AG09309 (cell line): ENCODE data around the gene GRID1.

Source experiments
- DNase-seq: peaks from one replicate; pipeline ENCODE4 v3.0.0-alpha.2; 2010; ENCODE audit warnings: low read depth
- H3K4me3 ChIP-seq: 2 replicates; pipeline ENCODE4 v1.5.1; 2011; ENCODE audit warnings: mild to moderate bottlenecking, low read depth, low read length, moderate library complexity; ENCODE audit not compliant: control insufficient read depth
- CTCF ChIP-seq: IDR thresholded peaks from 2 replicates; pipeline ENCODE4 v1.5.1; 2011; ENCODE audit warnings: mild to moderate bottlenecking, low read depth, low read length, inconsistent platforms; ENCODE audit not compliant: insufficient read depth, control insufficient read depth; ENCODE audit errors: missing control alignments

Gene GRID1

GRCh38 chr10:86117051-86117450 is 249.5 kb downstream of the GRID1 start:
- TF ChIP-seq CTCF: no peak
- H3K4me3 ChIP-seq: no peak overlapping the region
- DNase-seq: no peak

GRCh38 chr10:86113983-86114382 is 252.6 kb downstream of the GRID1 start:
- no peak for DNase-seq
- H3K4me3 ChIP-seq: no peak overlapping the region
- no peak for TF ChIP-seq CTCF

- no peak overlapping the region for H3K4me3 ChIP-seq
- no peak for DNase-seq
- TF ChIP-seq CTCF: no peak
These were observed 253.1 kb downstream of the GRID1 start for GRCh38 chr10:86113501-86113900.

- TF ChIP-seq CTCF: no peak
- DNase-seq: no peak
- H3K4me3 ChIP-seq: no peak overlapping the region
These were observed 253.6 kb downstream of the GRID1 start for GRCh38 chr10:86113044-86113443.

- no peak for TF ChIP-seq CTCF
- H3K4me3 ChIP-seq: no peak overlapping the region
- no peak for DNase-seq
These were observed 254.6 kb downstream of the GRID1 start for GRCh38 chr10:86111902-86112545.

- H3K4me3 ChIP-seq: no peak overlapping the region
- TF ChIP-seq CTCF: no peak
- no peak for DNase-seq
These were observed 256.3 kb downstream of the GRID1 start for GRCh38 chr10:86110156-86110786.
